Measurements from ENCODE around the gene MRFAP1L1.
"Not testable (repeated sequence)": the region's sequence is repeated elsewhere in the genome, so short reads cannot be mapped to it uniquely, and the experiment has no call there.

Gene MRFAP1L1

DNA sequence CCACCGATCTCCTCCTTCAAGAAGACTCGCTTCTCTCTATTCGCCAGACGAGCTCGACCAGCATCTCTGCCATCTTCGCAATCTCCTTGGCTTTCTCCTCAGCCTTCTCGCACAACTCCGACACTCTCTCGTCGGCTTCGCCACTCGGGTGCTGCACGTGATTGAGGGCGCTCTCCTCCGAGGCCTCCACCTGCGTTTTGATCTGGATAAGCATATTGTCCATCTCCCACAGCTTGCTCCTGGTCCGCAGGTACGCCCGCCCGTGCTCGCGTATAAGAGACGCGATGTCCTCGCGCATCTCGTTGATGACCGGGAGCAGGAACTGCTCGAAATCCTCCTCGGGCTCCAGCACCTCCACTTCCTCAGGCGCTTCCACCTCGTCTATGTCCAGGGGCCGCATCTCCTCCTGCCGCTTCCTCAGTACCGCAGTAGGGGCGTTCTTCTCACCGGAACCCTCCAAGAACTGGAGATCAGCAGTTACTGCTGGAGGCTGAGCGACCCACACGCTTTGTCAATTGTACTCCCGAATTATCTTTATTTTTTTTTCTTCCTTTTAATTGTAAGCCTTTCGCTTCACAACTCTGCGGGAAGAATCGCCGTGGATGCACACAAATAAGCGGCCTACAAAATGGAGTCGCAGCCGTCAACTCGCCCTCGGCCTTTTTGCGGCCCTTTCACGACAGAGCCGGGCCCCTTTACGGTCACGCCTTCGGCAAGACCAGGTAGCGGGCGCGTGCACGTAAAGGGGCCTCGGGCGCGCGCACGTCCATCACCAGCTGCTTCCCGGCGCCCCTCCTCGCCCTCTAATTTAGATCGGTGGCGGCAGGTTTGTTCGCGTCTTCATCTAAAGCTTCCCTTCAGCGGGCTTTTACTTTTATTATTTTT, at the start of gene MRFAP1L1:
Gene MRFAP1L1 (minus strand): TSS at position 636 of the 885 bp plus-strand sequence. CDS start 236 bp downstream, at position 400.
- no peaks in the 10 kb centered on the region for H3K27me3 ChIP-seq (ENCODE audit: control insufficient read depth, insufficient read depth, low read length)
- H3K9me3 ChIP-seq (ENCODE audit: control insufficient read depth, low read length): no peaks in the 10 kb centered on the region
- H3K4me1 ChIP-seq (ENCODE audit: control insufficient read depth, insufficient read depth, low read length): peaks cover 29% of the 10 kb centered on the region
- H3K36me3 ChIP-seq (ENCODE audit: control insufficient read depth, insufficient read depth, low read length): no peaks in the 10 kb centered on the region
- H3K4me3 ChIP-seq (ENCODE audit: low read length): peak within 1 kb of the TSS; percentile 89
- peak within 1 kb of the TSS; percentile 69 for H3K9ac ChIP-seq (ENCODE audit: low read length)

DNA sequence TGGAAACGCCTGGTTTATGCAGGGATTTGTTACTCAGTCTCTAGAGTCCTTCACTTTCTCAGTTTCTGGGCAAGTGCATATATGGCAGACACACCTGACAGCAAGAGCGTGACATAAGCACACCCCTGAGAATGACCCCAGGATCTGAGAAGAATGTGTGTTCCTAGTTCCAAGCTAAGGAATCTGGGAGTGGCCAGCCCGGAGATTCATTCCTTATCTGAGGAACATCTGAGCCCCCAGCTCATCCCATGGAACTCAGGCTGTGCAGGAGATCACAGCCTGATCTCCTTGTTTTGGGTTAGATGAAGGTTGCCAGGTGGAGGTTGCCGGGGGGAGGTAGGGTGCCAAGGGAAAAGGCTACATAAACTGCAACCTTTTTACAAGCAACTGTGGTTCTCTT, 49.1 kb upstream of the MRFAP1L1 start:
- H3K4me3 ChIP-seq (ENCODE audit: low read length): no peak overlapping the region
- no peaks in the 10 kb centered on the region for H3K36me3 ChIP-seq (ENCODE audit: control insufficient read depth, insufficient read depth, low read length)
- no peaks in the 10 kb centered on the region for H3K9me3 ChIP-seq (ENCODE audit: control insufficient read depth, low read length)
- no peak overlapping the region for H3K9ac ChIP-seq (ENCODE audit: low read length)
- H3K4me1 ChIP-seq (ENCODE audit: control insufficient read depth, insufficient read depth, low read length): no peaks in the 10 kb centered on the region
- H3K27me3 ChIP-seq (ENCODE audit: control insufficient read depth, insufficient read depth, low read length): no peaks in the 10 kb centered on the region

DNA sequence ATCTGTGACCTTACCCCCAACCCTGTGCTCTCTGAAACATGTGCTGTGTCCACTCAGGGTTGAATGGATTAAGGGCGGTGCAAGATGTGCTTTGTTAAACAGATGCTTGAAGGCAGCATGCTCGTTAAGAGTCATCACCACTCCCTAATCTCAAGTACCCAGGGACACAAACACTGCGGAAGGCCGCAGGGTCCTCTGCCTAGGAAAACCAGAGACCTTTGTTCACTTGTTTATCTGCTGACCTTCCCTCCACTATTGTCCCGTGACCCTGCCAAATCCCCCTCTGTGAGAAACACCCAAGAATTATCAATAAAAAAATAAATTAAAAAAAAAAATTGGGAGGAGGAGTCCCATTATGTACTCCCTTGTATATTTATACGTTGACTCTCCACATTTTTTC, 46.7 kb upstream of the MRFAP1L1 start:
- H3K36me3 ChIP-seq (ENCODE audit: control insufficient read depth, insufficient read depth, low read length); H3K27me3 ChIP-seq (ENCODE audit: control insufficient read depth, insufficient read depth, low read length); H3K9ac ChIP-seq (ENCODE audit: low read length); H3K4me3 ChIP-seq (ENCODE audit: low read length); H3K9me3 ChIP-seq (ENCODE audit: control insufficient read depth, low read length): not testable (repeated sequence)
- H3K4me1 ChIP-seq (ENCODE audit: control insufficient read depth, insufficient read depth, low read length): peaks cover 21% of the 10 kb centered on the region

DNA sequence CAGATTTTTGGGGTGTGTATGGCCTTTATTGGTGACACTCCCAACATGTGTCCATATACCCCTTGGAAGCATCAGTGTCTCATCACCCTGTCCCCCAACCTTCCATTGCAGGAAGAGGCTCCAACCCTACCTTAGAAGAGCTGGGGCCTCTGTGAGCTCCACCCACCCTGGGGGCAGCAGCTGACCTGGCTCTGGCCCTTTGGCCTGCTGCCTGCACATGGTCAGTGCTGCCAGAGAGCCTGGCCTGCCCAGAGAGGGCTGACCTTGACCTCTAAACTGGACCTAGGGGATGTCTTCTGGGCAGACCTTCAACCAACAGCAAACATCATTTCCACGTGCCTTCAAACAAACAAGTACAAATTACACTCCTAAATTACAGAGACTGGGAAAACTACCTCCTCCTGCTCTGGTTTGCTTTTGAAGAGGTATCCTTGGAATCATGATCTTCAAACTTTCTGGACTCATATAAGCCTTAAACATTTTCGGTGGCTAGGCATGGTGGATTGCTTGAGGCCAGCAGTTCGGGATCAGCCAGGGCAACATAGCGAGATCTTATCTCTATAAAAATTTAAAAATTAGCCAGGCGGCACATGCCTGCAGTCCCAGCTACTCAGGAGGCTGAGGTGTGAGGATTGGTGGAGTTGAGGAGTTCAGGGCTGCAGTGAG, 45.6 kb upstream of the MRFAP1L1 start:
- H3K4me3 ChIP-seq (ENCODE audit: low read length): no peak overlapping the region
- no peaks in the 10 kb centered on the region for H3K27me3 ChIP-seq (ENCODE audit: control insufficient read depth, insufficient read depth, low read length)
- H3K9me3 ChIP-seq (ENCODE audit: control insufficient read depth, low read length): no peaks in the 10 kb centered on the region
- H3K9ac ChIP-seq (ENCODE audit: low read length): no peak overlapping the region
- peaks cover 33% of the 10 kb centered on the region for H3K4me1 ChIP-seq (ENCODE audit: control insufficient read depth, insufficient read depth, low read length)
- no peaks in the 10 kb centered on the region for H3K36me3 ChIP-seq (ENCODE audit: control insufficient read depth, insufficient read depth, low read length)

- H3K4me3 ChIP-seq (ENCODE audit: low read length): no peak overlapping the region
- no peaks in the 10 kb centered on the region for H3K36me3 ChIP-seq (ENCODE audit: control insufficient read depth, insufficient read depth, low read length)
- H3K9me3 ChIP-seq (ENCODE audit: control insufficient read depth, low read length): no peaks in the 10 kb centered on the region
- H3K9ac ChIP-seq (ENCODE audit: low read length): no peak overlapping the region
- peaks cover 39% of the 10 kb centered on the region for H3K4me1 ChIP-seq (ENCODE audit: control insufficient read depth, insufficient read depth, low read length)
- no peaks in the 10 kb centered on the region for H3K27me3 ChIP-seq (ENCODE audit: control insufficient read depth, insufficient read depth, low read length)
Measured at GRCh38 chr4:6754481-6755087, 44.9 kb upstream of the MRFAP1L1 start.

DNA sequence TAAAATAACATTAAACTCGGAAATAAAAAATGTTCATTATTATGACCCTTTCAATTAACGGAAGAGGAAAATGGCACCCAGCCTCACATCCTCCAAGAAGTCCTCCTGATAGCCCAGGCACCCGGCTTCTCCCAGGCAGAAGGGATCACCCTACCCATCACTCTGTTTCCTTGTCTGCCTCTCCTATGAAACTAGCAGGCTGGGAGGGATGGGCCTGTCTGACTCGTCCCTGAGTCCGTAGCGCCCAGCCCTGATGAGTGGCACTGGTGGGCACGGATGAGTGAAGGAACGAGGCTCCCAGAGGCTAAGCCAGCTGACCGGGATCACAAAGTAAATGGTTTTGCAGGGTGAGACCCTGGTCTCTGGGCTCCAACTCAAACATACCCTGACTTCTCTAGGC, 44.2 kb upstream of the MRFAP1L1 start:
- Histone ChIP-seq H3K4me1 (ENCODE audit: control insufficient read depth, insufficient read depth, low read length) (peaks cover 46% of the 10 kb centered on the region), H3K9me3 (ENCODE audit: control insufficient read depth, low read length) (no peaks in the 10 kb centered on the region), H3K4me3 (ENCODE audit: low read length) (no peak overlapping the region)

GRCh38 chr4:6753103-6753560, 43.5 kb upstream of the MRFAP1L1 start:
- H3K9me3 ChIP-seq (ENCODE audit: control insufficient read depth, low read length): no peaks in the 10 kb centered on the region
- no peaks in the 10 kb centered on the region for H3K36me3 ChIP-seq (ENCODE audit: control insufficient read depth, insufficient read depth, low read length)
- no peak overlapping the region for H3K9ac ChIP-seq (ENCODE audit: low read length)
- H3K27me3 ChIP-seq (ENCODE audit: control insufficient read depth, insufficient read depth, low read length): no peaks in the 10 kb centered on the region
- no peak overlapping the region for H3K4me3 ChIP-seq (ENCODE audit: low read length)
- peaks cover 53% of the 10 kb centered on the region for H3K4me1 ChIP-seq (ENCODE audit: control insufficient read depth, insufficient read depth, low read length)

More for the DNA sequence above, 44.2 kb upstream of the MRFAP1L1 start:
- H3K27me3 ChIP-seq (ENCODE audit: control insufficient read depth, insufficient read depth, low read length): no peaks in the 10 kb centered on the region
- no peak overlapping the region for H3K9ac ChIP-seq (ENCODE audit: low read length)
- no peaks in the 10 kb centered on the region for H3K36me3 ChIP-seq (ENCODE audit: control insufficient read depth, insufficient read depth, low read length)

GRCh38 chr4:6752486-6752829, 42.8 kb upstream of the MRFAP1L1 start:
- peaks cover 60% of the 10 kb centered on the region for H3K4me1 ChIP-seq (ENCODE audit: control insufficient read depth, insufficient read depth, low read length)
- H3K4me3 ChIP-seq (ENCODE audit: low read length): no peak overlapping the region
- no peaks in the 10 kb centered on the region for H3K27me3 ChIP-seq (ENCODE audit: control insufficient read depth, insufficient read depth, low read length)
- H3K36me3 ChIP-seq (ENCODE audit: control insufficient read depth, insufficient read depth, low read length): no peaks in the 10 kb centered on the region
- no peaks in the 10 kb centered on the region for H3K9me3 ChIP-seq (ENCODE audit: control insufficient read depth, low read length)
- H3K9ac ChIP-seq (ENCODE audit: low read length): no peak overlapping the region

- Histone ChIP-seq H3K4me3 (ENCODE audit: low read length) (no peak overlapping the region), H3K9me3 (ENCODE audit: control insufficient read depth, low read length) (no peaks in the 10 kb centered on the region), H3K4me1 (ENCODE audit: control insufficient read depth, insufficient read depth, low read length) (peaks cover 66% of the 10 kb centered on the region), H3K9ac (ENCODE audit: low read length) (peak overlapping the region; percentile 2), H3K36me3 (ENCODE audit: control insufficient read depth, insufficient read depth, low read length) (no peaks in the 10 kb centered on the region), H3K27me3 (ENCODE audit: control insufficient read depth, insufficient read depth, low read length) (no peaks in the 10 kb centered on the region)
Measured at GRCh38 chr4:6751611-6752485, 42.2 kb upstream of the MRFAP1L1 start.

- H3K9ac ChIP-seq (ENCODE audit: low read length): peak overlapping the region; percentile 57
- H3K4me3 ChIP-seq (ENCODE audit: low read length): no peak overlapping the region
- H3K36me3 ChIP-seq (ENCODE audit: control insufficient read depth, insufficient read depth, low read length): no peaks in the 10 kb centered on the region
- peaks cover 76% of the 10 kb centered on the region for H3K4me1 ChIP-seq (ENCODE audit: control insufficient read depth, insufficient read depth, low read length)
- no peaks in the 10 kb centered on the region for H3K27me3 ChIP-seq (ENCODE audit: control insufficient read depth, insufficient read depth, low read length)
- H3K9me3 ChIP-seq (ENCODE audit: control insufficient read depth, low read length): no peaks in the 10 kb centered on the region
Measured at GRCh38 chr4:6750286-6751221, 40.9 kb upstream of the MRFAP1L1 start.

Data from mucosa of stomach (tissue), 1 donor.